ENCODE measurements around the gene LRRC8D. TPM values are rescaled to one million over a fixed set of nuclear protein-coding genes. Genes with fewer than 3 reads are reported as not detected.

The LRRC8D gene
- total RNA-seq, 1 donor from 2014 or later = 4.4 TPM

DNA sequence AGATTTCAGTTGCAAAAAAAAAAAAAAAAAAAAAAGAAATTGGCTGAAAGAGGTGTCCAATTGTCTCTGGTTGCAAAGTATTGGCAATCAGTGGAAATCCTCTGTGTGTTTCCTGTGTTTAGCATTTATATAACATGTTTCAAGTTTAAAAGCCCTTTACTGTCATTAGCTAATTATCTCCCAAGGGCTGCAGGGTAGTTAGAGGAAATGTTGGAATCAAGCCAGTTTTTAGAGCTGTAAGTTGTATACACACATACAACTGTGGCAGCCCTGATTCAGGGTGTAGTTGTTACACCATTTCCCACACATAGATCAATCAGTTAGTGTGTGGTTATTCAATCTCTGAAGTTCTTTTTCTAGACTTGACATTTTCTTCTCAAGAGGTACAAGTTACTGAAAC, 165.2 kb downstream of the LRRC8D start:
- Histone ChIP-seq H3K4me1 (no peaks in the 10 kb centered on the region), H3K27me3 (no peaks in the 10 kb centered on the region), H3K9me3 (no peaks in the 10 kb centered on the region), H3K36me3 (no peaks in the 10 kb centered on the region), H3K4me3 (no peak overlapping the region), H3K27ac (no peak overlapping the region)
- no peak for DNase-seq (ENCODE audit: extremely low spot score in 2 of 2)
- intact Hi-C loops (cut with DNase I) = no loop called here
- TF ChIP-seq, protein P1, sequence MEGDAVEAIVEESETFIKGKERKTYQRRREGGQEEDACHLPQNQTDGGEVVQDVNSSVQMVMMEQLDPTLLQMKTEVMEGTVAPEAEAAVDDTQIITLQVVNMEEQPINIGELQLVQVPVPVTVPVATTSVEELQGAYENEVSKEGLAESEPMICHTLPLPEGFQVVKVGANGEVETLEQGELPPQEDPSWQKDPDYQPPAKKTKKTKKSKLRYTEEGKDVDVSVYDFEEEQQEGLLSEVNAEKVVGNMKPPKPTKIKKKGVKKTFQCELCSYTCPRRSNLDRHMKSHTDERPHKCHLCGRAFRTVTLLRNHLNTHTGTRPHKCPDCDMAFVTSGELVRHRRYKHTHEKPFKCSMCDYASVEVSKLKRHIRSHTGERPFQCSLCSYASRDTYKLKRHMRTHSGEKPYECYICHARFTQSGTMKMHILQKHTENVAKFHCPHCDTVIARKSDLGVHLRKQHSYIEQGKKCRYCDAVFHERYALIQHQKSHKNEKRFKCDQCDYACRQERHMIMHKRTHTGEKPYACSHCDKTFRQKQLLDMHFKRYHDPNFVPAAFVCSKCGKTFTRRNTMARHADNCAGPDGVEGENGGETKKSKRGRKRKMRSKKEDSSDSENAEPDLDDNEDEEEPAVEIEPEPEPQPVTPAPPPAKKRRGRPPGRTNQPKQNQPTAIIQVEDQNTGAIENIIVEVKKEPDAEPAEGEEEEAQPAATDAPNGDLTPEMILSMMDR (IDR thresholded peaks at IDR 0.05) = no peak
- TF ChIP-seq POLR2AphosphoS5 (IDR thresholded peaks at IDR 0.05; ENCODE audit: insufficient read depth in 1 of 2, low read depth in 1 of 2) (no peak), POLR2A (IDR thresholded peaks at IDR 0.05) (no peak)

Other genes with a start within 250 kb of the LRRC8D start
- gene LRRC8C, start 187.9 kb upstream of the LRRC8D start, total RNA-seq = 5.4 TPM
- 12.8 TPM for gene ZNF326, start 174.1 kb downstream of the LRRC8D start, total RNA-seq